RWPE2 (cell line): Measurements from ENCODE around the gene UQCR10.
A peak's percentile ranks its signal among the peaks of the same experiment; 100 is the strongest.

ENCODE experiments used
- ATAC-seq: fragments of 200-7000 bp; cut with Tn5 transposase; 3 replicates; pipeline ENCODE4 v1.9.1; 2021; ENCODE audit warnings: low read depth
- DNase-seq: peaks from one replicate; pipeline ENCODE4 v3.0.0-alpha.2; 2020; ENCODE audit warnings: low spot score
- H3K27ac ChIP-seq: fragments of 450-650 bp; 2 replicates; pipeline ENCODE4 v1.5.1; 2017; ENCODE audit warnings: mild to moderate bottlenecking; ENCODE audit not compliant: poor library complexity, severe bottlenecking
- H3K27me3 ChIP-seq: fragments of 250-450 bp; sonication (Bioruptor Pico); 2 replicates; pipeline ENCODE4 v1.5.1; 2021; ENCODE audit warnings: mild to moderate bottlenecking, moderate library complexity; ENCODE audit not compliant: insufficient read depth, poor library complexity, severe bottlenecking
- H3K36me3 ChIP-seq: fragments of 250-450 bp; sonication (Bioruptor Pico); 2 replicates; pipeline ENCODE4 v1.5.1; 2020; ENCODE audit warnings: low read depth, mild to moderate bottlenecking, moderate library complexity
- H3K4me1 ChIP-seq: fragments of 250-450 bp; sonication (Bioruptor Pico); 2 replicates; pipeline ENCODE4 v1.5.1; 2021; ENCODE audit warnings: mild to moderate bottlenecking, moderate library complexity; ENCODE audit not compliant: insufficient read depth, poor library complexity, severe bottlenecking
- H3K4me3 ChIP-seq: fragments of 250-450 bp; sonication (Bioruptor Pico); 2 replicates; pipeline ENCODE4 v1.5.1; 2021; ENCODE audit warnings: mild to moderate bottlenecking, moderate library complexity; ENCODE audit not compliant: severe bottlenecking
- H3K9me3 ChIP-seq: fragments of 250-450 bp; sonication (Bioruptor Pico); 2 replicates; pipeline ENCODE4 v1.5.1; 2021; ENCODE audit warnings: mild to moderate bottlenecking, moderate library complexity; ENCODE audit not compliant: severe bottlenecking
- TF ChIP-seq, protein P1 (sequence below): fragments of 450-650 bp; IDR thresholded peaks from one replicate; pipeline ENCODE4 v1.5.1; 2017; ENCODE audit warnings: mild to moderate bottlenecking, moderate library complexity; ENCODE audit not compliant: poor library complexity, severe bottlenecking

Gene UQCR10

DNA sequence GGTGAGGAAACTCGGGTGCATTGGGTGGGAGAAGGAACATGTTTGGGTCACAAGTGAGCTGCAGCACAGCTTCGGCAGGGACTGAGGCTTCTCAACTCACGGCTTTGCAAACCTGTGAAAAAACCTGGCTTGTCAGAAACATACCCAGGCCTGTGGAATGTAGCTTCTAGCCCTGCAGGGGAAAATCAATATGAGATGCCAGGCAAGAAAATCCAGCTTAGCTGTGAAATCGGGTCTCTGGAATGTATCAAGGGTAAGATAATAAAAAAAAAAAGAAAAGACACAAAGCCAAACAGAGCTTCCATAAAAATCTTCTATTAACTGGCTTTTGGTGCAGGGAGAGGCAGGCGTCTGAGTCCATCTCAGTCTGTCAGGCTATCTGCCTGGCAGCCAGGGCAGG lies 28.5 kb downstream of the UQCR10 start:
- H3K27ac ChIP-seq, result no peak overlapping the region
- TF ChIP-seq, protein P1, sequence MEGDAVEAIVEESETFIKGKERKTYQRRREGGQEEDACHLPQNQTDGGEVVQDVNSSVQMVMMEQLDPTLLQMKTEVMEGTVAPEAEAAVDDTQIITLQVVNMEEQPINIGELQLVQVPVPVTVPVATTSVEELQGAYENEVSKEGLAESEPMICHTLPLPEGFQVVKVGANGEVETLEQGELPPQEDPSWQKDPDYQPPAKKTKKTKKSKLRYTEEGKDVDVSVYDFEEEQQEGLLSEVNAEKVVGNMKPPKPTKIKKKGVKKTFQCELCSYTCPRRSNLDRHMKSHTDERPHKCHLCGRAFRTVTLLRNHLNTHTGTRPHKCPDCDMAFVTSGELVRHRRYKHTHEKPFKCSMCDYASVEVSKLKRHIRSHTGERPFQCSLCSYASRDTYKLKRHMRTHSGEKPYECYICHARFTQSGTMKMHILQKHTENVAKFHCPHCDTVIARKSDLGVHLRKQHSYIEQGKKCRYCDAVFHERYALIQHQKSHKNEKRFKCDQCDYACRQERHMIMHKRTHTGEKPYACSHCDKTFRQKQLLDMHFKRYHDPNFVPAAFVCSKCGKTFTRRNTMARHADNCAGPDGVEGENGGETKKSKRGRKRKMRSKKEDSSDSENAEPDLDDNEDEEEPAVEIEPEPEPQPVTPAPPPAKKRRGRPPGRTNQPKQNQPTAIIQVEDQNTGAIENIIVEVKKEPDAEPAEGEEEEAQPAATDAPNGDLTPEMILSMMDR, result no peak
- peaks cover 45% of the 10 kb centered on the region for H3K36me3 ChIP-seq
- DNase-seq (no peak), ATAC-seq (no peak)
- H3K27me3 ChIP-seq, result no peaks in the 10 kb centered on the region
- H3K4me3 ChIP-seq, result no peak overlapping the region
- H3K9me3 ChIP-seq, result no peaks in the 10 kb centered on the region
- peaks cover 14% of the 10 kb centered on the region for H3K4me1 ChIP-seq

DNA sequence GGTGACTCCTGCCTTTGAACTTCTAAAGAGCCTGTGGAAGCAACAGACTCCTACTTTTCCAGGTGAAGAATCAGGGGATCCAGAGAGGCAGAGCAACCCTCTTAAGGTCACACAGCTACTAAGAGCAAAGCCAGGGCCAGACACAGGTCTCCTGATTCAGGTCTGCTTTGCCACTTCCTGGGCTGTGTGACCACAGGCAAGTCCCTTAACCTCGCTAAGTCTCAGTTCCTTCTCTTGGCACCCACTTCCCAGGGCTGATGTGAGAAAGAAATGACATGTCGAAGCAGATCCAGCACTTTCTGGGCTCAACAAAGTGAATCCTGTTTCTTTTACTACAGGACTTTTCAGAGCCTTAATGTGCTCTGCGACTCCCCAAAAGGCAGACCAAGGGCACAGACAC lies 30.2 kb downstream of the UQCR10 start:
- no peak overlapping the region for H3K4me3 ChIP-seq
- no peak overlapping the region for H3K27ac ChIP-seq
- TF ChIP-seq, protein P1, result no peak
- ATAC-seq, result no peak
- peaks cover 50% of the 10 kb centered on the region for H3K36me3 ChIP-seq
- peaks cover 14% of the 10 kb centered on the region for H3K4me1 ChIP-seq
- H3K27me3 ChIP-seq, result no peaks in the 10 kb centered on the region
- DNase-seq, result no peak
- no peaks in the 10 kb centered on the region for H3K9me3 ChIP-seq

DNA sequence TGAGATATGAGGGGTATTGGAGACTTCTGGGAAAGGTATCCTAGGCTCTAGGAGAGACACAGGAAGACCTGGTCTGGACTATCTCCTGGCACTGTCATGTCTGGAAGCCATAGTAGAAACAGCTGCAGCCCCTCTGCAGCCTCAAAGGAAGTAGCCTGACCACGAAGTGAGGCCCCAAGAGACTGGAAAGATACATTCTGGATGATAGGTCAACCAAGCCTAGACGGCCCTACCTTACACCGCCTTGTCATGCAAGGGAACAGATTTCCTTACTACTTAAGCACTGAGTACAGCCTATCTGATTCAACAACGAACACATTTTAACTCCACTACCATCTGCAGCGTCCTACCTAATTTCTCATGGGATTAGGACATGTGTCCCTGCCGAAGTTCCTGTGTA lies 31.1 kb downstream of the UQCR10 start:
- DNase-seq (no peak), ATAC-seq (no peak)
- Histone ChIP-seq H3K27ac (peak overlapping the region; percentile 64), H3K27me3 (no peaks in the 10 kb centered on the region), H3K4me1 (peaks cover 14% of the 10 kb centered on the region), H3K36me3 (peaks cover 51% of the 10 kb centered on the region), H3K4me3 (no peak overlapping the region), H3K9me3 (no peaks in the 10 kb centered on the region)
- TF ChIP-seq, protein P1, result no peak

DNA sequence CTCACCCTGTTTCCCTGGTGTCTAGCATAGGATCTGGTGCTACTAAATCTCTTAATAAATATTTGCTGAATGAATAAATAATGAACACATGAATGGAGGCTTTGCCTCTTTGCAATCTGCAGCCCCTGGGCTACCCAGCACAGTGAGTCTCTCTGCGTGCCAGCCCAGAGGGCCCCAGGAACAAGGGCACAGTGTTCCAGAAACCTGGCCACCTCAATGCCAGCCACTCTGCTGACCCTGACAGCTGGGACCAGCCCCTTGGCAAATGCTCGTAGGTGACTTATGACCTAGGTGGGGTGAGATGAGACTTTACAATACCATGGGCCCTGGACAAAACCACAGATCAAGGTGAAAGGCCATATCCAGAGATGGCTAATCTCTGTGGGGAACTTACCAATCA lies 31.6 kb downstream of the UQCR10 start:
- Histone ChIP-seq H3K4me1 (peaks cover 14% of the 10 kb centered on the region), H3K27ac (peak overlapping the region; percentile 64), H3K27me3 (no peaks in the 10 kb centered on the region), H3K36me3 (peaks cover 53% of the 10 kb centered on the region), H3K9me3 (no peaks in the 10 kb centered on the region), H3K4me3 (no peak overlapping the region)
- TF ChIP-seq, protein P1, result no peak
- DNase-seq (no peak), ATAC-seq (no peak)

DNA sequence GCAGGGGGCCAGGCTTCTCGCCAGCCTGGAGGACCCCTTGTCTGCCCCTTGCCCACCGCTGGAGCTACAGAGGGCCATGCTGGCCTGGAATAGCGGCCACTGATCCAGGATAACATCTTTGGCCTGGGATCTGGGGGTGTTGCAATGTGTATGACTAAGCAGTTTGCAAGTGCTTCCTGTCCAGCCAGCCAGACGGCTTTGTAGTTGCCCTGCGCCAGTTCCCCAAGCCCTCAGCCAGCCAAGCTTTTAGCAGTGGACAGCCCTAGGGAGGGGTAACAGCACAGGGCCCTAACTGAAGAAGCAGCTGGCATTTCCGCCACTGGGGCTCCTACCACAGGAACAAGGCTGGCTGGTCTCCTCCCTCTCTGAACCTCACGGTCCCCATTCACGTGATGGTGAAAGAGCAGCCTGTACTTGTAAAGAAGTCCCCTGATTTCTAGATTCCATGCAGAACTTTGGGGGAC lies 32.1 kb downstream of the UQCR10 start:
- peak; percentile 99 for ATAC-seq
- peaks cover 56% of the 10 kb centered on the region for H3K36me3 ChIP-seq

More for the DNA sequence above, 32.1 kb downstream of the UQCR10 start:
- peak; percentile 90 for DNase-seq
- Histone ChIP-seq H3K9me3 (no peaks in the 10 kb centered on the region), H3K4me1 (peaks cover 14% of the 10 kb centered on the region), H3K27ac (peak overlapping the region; percentile 64), H3K4me3 (no peak overlapping the region), H3K27me3 (no peaks in the 10 kb centered on the region)
- TF ChIP-seq, protein P1, result no peak
